K562 (cell line): ENCODE data around the gene MYO1A. TPM values are rescaled to one million over a fixed set of nuclear protein-coding genes. Genes with fewer than 3 reads are reported as not detected.
A peak's percentile ranks its signal among the peaks of the same experiment; 100 is the strongest.

Experiments
- ADNP ChIP-seq: fragments of 200-800 bp; sonication (Bioruptor generic); IDR thresholded peaks from 2 replicates; pipeline ENCODE4 v1.6.1; 2016; ENCODE audit warnings: missing genetic modification characterization, missing compliant biosample characterization
- CBX5 ChIP-seq: IDR thresholded peaks from 2 replicates; pipeline ENCODE4 v1.6.1; 2014; ENCODE audit warnings: low read depth, borderline replicate concordance
- CREB3L1 ChIP-seq: fragments of 450-650 bp; IDR thresholded peaks from 2 replicates; pipeline ENCODE4 v1.6.1; 2014; ENCODE audit warnings: low read depth, mild to moderate bottlenecking, moderate library complexity, borderline replicate concordance
- CREBBP ChIP-seq: IDR thresholded peaks from one replicate; pipeline ENCODE4 v1.6.1; 2012; ENCODE audit warnings: low read depth, mild to moderate bottlenecking, control low read depth, inconsistent platforms, low read length
- JUNB ChIP-seq: fragments of 450-650 bp; formaldehyde crosslinking; conservative IDR thresholded peaks from 2 replicates; pipeline ENCODE4 v1.4.0; 2020; ENCODE audit warnings: mild to moderate bottlenecking
- NR0B1 ChIP-seq: fragments of 450-650 bp; IDR thresholded peaks from one replicate; pipeline ENCODE4 v1.6.1; 2018; ENCODE audit warnings: mild to moderate bottlenecking, moderate library complexity; ENCODE audit not compliant: partially characterized antibody
- RHOXF2B ChIP-seq: fragments of 250-450 bp; sonication (Bioruptor Pico); conservative IDR thresholded peaks from 2 replicates; pipeline ENCODE4 v1.5.1; 2021
- SIN3B ChIP-seq: fragments of 450-650 bp; IDR thresholded peaks from 2 replicates; pipeline ENCODE4 v1.6.1; 2017; ENCODE audit warnings: low read depth, mild to moderate bottlenecking, moderate library complexity
- SP1 ChIP-seq: sonication (generic); formaldehyde crosslinking; IDR thresholded peaks from 2 replicates; pipeline ENCODE4 v1.8.1; 2022; ENCODE audit warnings: mild to moderate bottlenecking, missing genetic modification reagents
- TEAD4 ChIP-seq, 2 experiments: sonication (generic) in 1 of 2; formaldehyde crosslinking in 1 of 2; IDR thresholded peaks; 2 replicates each; pipeline versions ENCODE4 v1.6.1 to v1.8.0; 2012 to 2022; ENCODE audit warnings: borderline replicate concordance in 1 of 2, inconsistent platforms in 1 of 2, low read length in 1 of 2, mild to moderate bottlenecking in 1 of 2, missing genetic modification reagents in 1 of 2
- TRIM25 ChIP-seq: fragments of 450-650 bp; IDR thresholded peaks from 2 replicates; pipeline ENCODE4 v1.7.0; 2016; ENCODE audit warnings: borderline replicate concordance
- XRCC4 ChIP-seq: IDR thresholded peaks from one replicate; pipeline ENCODE4 v1.6.1; 2011; ENCODE audit not compliant: insufficient read depth, insufficient read length; ENCODE audit errors: extremely low read depth
- ZFP36 ChIP-seq: fragments of 150-350 bp; IDR thresholded peaks from 2 replicates; pipeline ENCODE4 v1.6.1; 2018; ENCODE audit warnings: low read length, low read depth; ENCODE audit not compliant: partially characterized antibody
- ZNF184 ChIP-seq: sonication (generic); formaldehyde crosslinking; IDR thresholded peaks from 2 replicates; pipeline ENCODE4 v1.5.0; 2020; ENCODE audit warnings: missing genetic modification reagents
- ZNF518B ChIP-seq: fragments of 250-450 bp; sonication (Bioruptor Pico); IDR thresholded peaks from 2 replicates; pipeline ENCODE4 v1.5.0; 2021; ENCODE audit warnings: mild to moderate bottlenecking, moderate library complexity
- ZNF655 ChIP-seq: fragments of 250-450 bp; sonication (Bioruptor Pico); IDR thresholded peaks from 2 replicates; pipeline ENCODE4 v1.5.0; 2021
- ZNF830 ChIP-seq: fragments of 250-450 bp; sonication (Bioruptor Pico); IDR thresholded peaks from 2 replicates; pipeline ENCODE4 v1.5.0; 2021; ENCODE audit warnings: mild to moderate bottlenecking
- polyA plus RNA-seq, 8 experiments: library from polyadenylated mRNA; depleted of rRNA in 4 of 8; stranded (reverse) in 5 of 8; unstranded in 3 of 8; fragments of >200 nt; fragmentation: Nextera tagmentation in 2 of 8; fragmentation: Illumina TruSeq in 1 of 8; extraction: Ambion mirVana in 2 of 8; extraction: Trizol in 1 of 8; gene quantifications; 2 replicates each; pipeline versions ENCODE4 v1.2.1 to v1.2.3, GENCODE V29; 2011 to 2014; ENCODE audit warnings: inconsistent platforms in 1 of 8, missing spikeins in 1 of 8
- total RNA-seq, 7 experiments: library from RNA; depleted of rRNA in 6 of 7; stranded (reverse); fragments of >200 nt in 6 of 7; fragmentation: Illumina TruSeq in 2 of 7; extraction: Trizol in 2 of 7; gene quantifications; 2 replicates each; pipeline versions ENCODE4 v1.2.1 to v1.2.3, GENCODE V29; 2011 to 2021; ENCODE audit warnings: low replicate concordance in 1 of 7

MYO1A gene
- total and polyA plus RNA-seq, 9 of the 15 experiments (the other 6 are each of a cell fraction or from before 2014, with no cell fraction given), result 0.03 to 0.29 (median 0.14) TPM; not detected in 2

- TF ChIP-seq NR0B1 (no peak), ZFP36 (no peak), ZNF830 (CRISPR knock-in tag) (no peak), ZNF518B (CRISPR knock-in tag) (no peak), CREB3L1 (peak; percentile 76; the same call in 1 of the 2 replicates), ZNF184 (CRISPR knock-in tag) (no peak), JUNB (no peak), XRCC4 (no peak), ZNF655 (CRISPR knock-in tag) (no peak), TRIM25 (no peak; the same call in 1 of the 2 replicates), RHOXF2B (CRISPR knock-in tag) (0 out of 2 replicates have a peak, but pooled peaks have one; percentile 78), SP1 (CRISPR knock-in tag) (peak; percentile 34; the same call in 1 of the 2 replicates), ADNP (no peak), CBX5 (no peak), CREBBP (no peak), TEAD4 (IDR thresholded peaks at IDR 0.05; ENCODE audit: low read length) (peak; percentile 78), TEAD4 (CRISPR knock-in tag; IDR thresholded peaks at IDR 0.05; ENCODE audit: borderline replicate concordance) (no peak), SIN3B (no peak)
Observed at GRCh38 chr12:57088354-57089270, 38.7 kb upstream of the MYO1A start, which contains the start of gene NAB2 (continued).
